Activated CD4-positive, alpha-beta memory T cell treated with anti-CD3 and anti-CD28 coated beads for 36 hours (primary cell): ENCODE data around the gene CCL22. TPM values are rescaled to one million over a fixed set of nuclear protein-coding genes. Genes with fewer than 3 reads are reported as not detected.
"Not testable (repeated sequence)": the region's sequence is repeated elsewhere in the genome, so short reads cannot be mapped to it uniquely, and the experiment has no call there.

Source experiments
- CTCF ChIA-PET: fragments of 350-600 bp; sonication (Branson Sonifier 250); formaldehyde crosslinking; loops from one replicate; lab custom pipeline; 2021; ENCODE audit warnings: antibody characterized with exemption, inconsistent platforms; lab: Charles Lee
- POLR2A ChIA-PET: fragments of 350-600 bp; sonication (Branson Sonifier 250); formaldehyde crosslinking; loops from one replicate; lab custom pipeline; 2021; ENCODE audit warnings: antibody characterized with exemption; lab: Charles Lee
- DNase-seq: peaks from one replicate; pipeline ENCODE4 v3.0.0-alpha.2; 2020
- H3K27ac Mint-ChIP-seq: one replicate; pipeline ENCODE4 v1.8.0; 2021; ENCODE audit warnings: mixed read lengths
- H3K27me3 Mint-ChIP-seq: one replicate; pipeline ENCODE4 v1.8.0; 2021; ENCODE audit warnings: mixed read lengths
- H3K36me3 Mint-ChIP-seq: one replicate; pipeline ENCODE4 v1.8.0; 2021; ENCODE audit warnings: mixed read lengths
- H3K4me1 Mint-ChIP-seq: one replicate; pipeline ENCODE4 v1.8.0; 2021; ENCODE audit warnings: low read depth, mixed read lengths
- H3K4me3 Mint-ChIP-seq: one replicate; pipeline ENCODE4 v1.8.0; 2021; ENCODE audit warnings: mild to moderate bottlenecking, mixed read lengths
- H3K9me3 Mint-ChIP-seq: one replicate; pipeline ENCODE4 v1.8.0; 2021; ENCODE audit warnings: mixed read lengths
- intact Hi-C: fragments of 100-400 bp; cut with micrococcal nuclease; formaldehyde crosslinking; loops from one replicate; pipeline ENCODE4 v1.15.1; 2023
- total RNA-seq, 2 experiments: library from RNA; stranded (reverse); gene quantifications; one replicate each; pipeline ENCODE4 v1.2.3, GENCODE V29; 2021

The CCL22 gene
- total RNA-seq, 2 experiments from 2014 or later, result 1.5 to 1.7 TPM

GRCh38 chr16:57367116-57367752 lies 8.7 kb downstream of the CCL22 start:
- no peak overlapping the region for H3K4me3 Mint-ChIP-seq
- H3K36me3 Mint-ChIP-seq, result no peaks in the 10 kb centered on the region
- CTCF ChIA-PET, result no interaction called here
- DNase-seq, result no peak
- peaks cover 6% of the 10 kb centered on the region for H3K27me3 Mint-ChIP-seq
- intact Hi-C loops, result no loop called here
- no peaks in the 10 kb centered on the region for H3K4me1 Mint-ChIP-seq
- no peaks in the 10 kb centered on the region for H3K9me3 Mint-ChIP-seq
- no peak overlapping the region for H3K27ac Mint-ChIP-seq
- POLR2A ChIA-PET, result no interaction called here

GRCh38 chr16:57371494-57372371 lies 13.2 kb downstream of the CCL22 start:
- ChIA-PET POLR2A (no interaction called here), CTCF (interaction anchor here (1.4 kb wide), 1 partner anchor 45 kb away, joined by 5 read pairs; no protein-coding TSS in a partner anchor)
- no peak for DNase-seq
- Mint-ChIP-seq H3K36me3 (no peaks in the 10 kb centered on the region), H3K4me3 (no peak overlapping the region), H3K27ac (no peak overlapping the region), H3K9me3 (no peaks in the 10 kb centered on the region), H3K27me3 (peaks cover 10% of the 10 kb centered on the region), H3K4me1 (peaks cover 4% of the 10 kb centered on the region)
- intact Hi-C loops, result no loop called here

DNA sequence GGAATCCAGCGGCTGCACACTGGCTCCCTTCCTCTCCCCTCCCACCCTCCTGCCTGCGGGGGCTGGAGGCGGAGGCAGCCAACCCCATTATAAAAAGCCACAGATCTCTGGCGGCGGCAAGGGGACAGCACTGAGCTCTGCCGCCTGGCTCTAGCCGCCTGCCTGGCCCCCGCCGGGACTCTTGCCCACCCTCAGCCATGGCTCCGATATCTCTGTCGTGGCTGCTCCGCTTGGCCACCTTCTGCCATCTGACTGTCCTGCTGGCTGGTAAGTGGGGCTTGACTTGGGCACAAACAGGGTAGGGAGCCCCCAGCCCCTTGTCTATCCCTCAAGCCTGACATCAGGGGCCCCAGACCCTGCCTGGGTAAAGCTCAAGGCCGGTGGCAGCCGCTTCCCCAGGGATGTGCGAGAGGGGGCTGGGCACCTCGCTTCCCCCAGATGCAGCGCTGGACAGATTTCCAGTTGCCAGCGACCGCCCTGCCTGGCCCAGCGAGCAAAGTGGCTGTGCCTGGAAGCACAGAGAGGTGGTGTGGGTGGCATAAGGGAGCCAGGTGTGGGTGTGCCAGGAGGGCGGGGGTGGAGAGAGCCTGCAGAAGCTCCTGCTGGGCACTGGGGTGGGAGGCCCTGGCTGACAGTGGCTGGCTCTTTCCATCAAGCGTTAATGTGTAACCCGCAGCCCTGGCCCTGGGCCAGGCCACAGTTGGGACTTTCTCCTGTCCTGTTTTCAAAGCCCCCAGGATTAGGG lies 14.0 kb downstream of the CCL22 start, which contains the start of gene CX3CL1:
CX3CL1 (plus strand) TSS at position 119 of the 745 bp plus-strand sequence; CDS start at position 198, 79 bp downstream.
- H3K27ac Mint-ChIP-seq, result no peak within 1 kb of the TSS
- H3K4me1 Mint-ChIP-seq, result peaks cover 9% of the 10 kb centered on the region
- no peak for DNase-seq
- H3K36me3 Mint-ChIP-seq, result no peaks in the 10 kb centered on the region
- no peak within 1 kb of the TSS for H3K4me3 Mint-ChIP-seq
- intact Hi-C loops, result no loop called here
- H3K27me3 Mint-ChIP-seq, result peaks cover 5% of the 10 kb centered on the region
- POLR2A ChIA-PET, result no interaction called here
- H3K9me3 Mint-ChIP-seq, result no peaks in the 10 kb centered on the region
- CTCF ChIA-PET, result interaction anchor here (1.4 kb wide), 1 partner anchor 44 kb away, joined by 5 read pairs; no protein-coding TSS in a partner anchor

DNA sequence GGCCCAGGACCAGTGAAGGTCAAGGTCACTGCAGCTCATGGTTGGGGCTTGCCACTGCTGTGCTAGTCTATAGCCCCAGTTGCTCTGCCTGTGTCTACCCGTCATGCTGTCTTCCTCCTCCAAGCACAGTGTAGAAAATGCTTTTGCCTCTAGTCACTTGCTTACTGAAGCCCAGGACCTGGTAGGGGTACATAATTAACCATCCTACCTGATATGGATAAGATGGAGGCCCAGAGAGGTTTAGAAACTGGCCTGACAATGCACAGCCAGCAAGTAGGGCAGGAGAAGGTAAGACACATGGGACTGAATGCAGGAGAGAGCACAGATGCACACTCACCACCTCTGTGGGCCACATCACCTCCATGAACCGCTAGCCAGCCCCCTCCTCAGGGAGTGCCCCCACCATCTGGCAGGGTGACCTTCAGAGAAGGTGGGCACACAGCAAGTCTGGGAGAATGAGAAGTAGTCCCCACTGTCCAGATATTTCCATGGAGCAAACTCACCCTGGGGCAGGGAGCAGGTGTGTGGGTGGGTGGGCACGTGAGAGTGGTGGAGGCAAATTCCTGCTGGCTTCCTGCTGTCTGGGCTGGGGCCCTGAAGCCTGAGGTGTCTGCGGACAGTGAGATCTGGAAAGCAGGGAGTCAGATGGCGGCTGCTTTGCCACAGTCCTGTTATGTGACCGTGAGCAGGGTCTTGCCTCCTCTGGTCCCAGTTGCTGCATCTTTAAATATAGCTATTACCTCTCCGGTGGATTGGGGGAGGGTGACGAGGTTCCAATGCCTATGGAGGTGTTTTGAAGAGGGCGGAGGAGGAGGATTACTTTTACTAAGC lies 14.7 kb downstream of the CCL22 start:
- ChIA-PET CTCF (interaction anchor here (0.6 to 1.4 kb wide), 2 partner anchors 44 to 71 kb away, joined by 3 to 5 read pairs; no protein-coding TSS in a partner anchor), POLR2A (no interaction called here)
- no peak for DNase-seq
- intact Hi-C loops, result no loop called here
- no peaks in the 10 kb centered on the region for H3K9me3 Mint-ChIP-seq
- peaks cover 5% of the 10 kb centered on the region for H3K27me3 Mint-ChIP-seq
- H3K27ac Mint-ChIP-seq, result no peak overlapping the region
- H3K4me3 Mint-ChIP-seq, result no peak overlapping the region
- H3K36me3 Mint-ChIP-seq, result no peaks in the 10 kb centered on the region
- peaks cover 14% of the 10 kb centered on the region for H3K4me1 Mint-ChIP-seq

- Mint-ChIP-seq H3K27me3 (peaks cover 3% of the 10 kb centered on the region), H3K36me3 (no peaks in the 10 kb centered on the region), H3K4me3 (no peak overlapping the region), H3K27ac (no peak overlapping the region), H3K4me1 (peaks cover 14% of the 10 kb centered on the region), H3K9me3 (no peaks in the 10 kb centered on the region)
- CTCF ChIA-PET, result no interaction called here
- intact Hi-C loops, result no loop called here
- DNase-seq, result peak; percentile 34
- POLR2A ChIA-PET, result no interaction called here
Observed at GRCh38 chr16:57374067-57374534, 15.5 kb downstream of the CCL22 start.

- POLR2A ChIA-PET, H3K27me3 Mint-ChIP-seq, CTCF ChIA-PET, H3K9me3 Mint-ChIP-seq, H3K36me3 Mint-ChIP-seq, DNase-seq, H3K4me3 Mint-ChIP-seq, intact Hi-C loops, H3K27ac Mint-ChIP-seq: not testable (repeated sequence)
- peaks cover 14% of the 10 kb centered on the region for H3K4me1 Mint-ChIP-seq
Observed at GRCh38 chr16:57374925-57375465, 16.4 kb downstream of the CCL22 start.

- H3K9me3 Mint-ChIP-seq, result no peaks in the 10 kb centered on the region
- peaks cover 3% of the 10 kb centered on the region for H3K27me3 Mint-ChIP-seq
- DNase-seq, result no peak
- H3K4me3 Mint-ChIP-seq, result no peak overlapping the region
- ChIA-PET CTCF (interaction anchor here (0.9 kb wide), 1 partner anchor 15 kb away, joined by 3 read pairs; no protein-coding TSS in a partner anchor), POLR2A (no interaction called here)
- no peak overlapping the region for H3K27ac Mint-ChIP-seq
- H3K4me1 Mint-ChIP-seq, result peaks cover 14% of the 10 kb centered on the region
- intact Hi-C loops, result no loop called here
- no peaks in the 10 kb centered on the region for H3K36me3 Mint-ChIP-seq
Observed at GRCh38 chr16:57376313-57376818, 17.8 kb downstream of the CCL22 start.

DNA sequence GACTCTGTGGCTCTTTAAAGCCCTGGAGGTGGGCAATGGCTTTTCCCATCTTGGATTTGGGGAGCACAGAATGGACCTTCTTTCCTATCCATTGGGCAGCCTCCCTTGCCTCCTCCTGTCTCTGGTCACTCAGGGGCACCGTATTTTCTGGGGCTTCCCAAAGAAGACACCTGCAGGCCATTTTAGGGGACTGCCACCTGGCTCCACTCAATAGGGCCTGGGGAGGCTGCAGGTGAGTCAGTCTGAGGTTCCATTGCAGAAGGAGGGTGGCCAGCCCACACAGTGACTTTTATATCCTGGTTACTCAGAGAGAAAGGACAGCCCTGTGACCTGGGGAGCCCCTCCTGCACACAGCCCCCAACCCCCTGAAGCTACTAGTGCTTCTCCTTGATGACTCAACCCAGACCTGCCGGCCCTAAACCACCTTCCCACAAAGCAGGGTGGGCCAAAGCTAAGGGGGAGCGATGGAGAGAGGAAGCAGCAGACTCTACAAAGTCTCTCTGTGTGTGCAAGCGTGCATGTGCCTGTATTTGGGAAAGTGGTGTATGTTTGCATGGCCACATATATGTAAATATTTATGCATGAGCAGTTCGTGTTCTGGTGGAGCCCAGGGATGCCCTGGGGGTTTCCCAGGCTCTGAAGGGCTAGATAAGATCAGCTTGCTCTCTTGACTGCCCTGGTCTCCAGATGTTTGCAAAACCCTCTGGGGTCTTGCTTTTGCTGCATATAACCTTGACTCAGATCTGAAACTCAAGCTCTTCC lies 18.7 kb downstream of the CCL22 start:
- no peaks in the 10 kb centered on the region for H3K36me3 Mint-ChIP-seq
- DNase-seq, result peak; percentile 70
- peaks cover 3% of the 10 kb centered on the region for H3K27me3 Mint-ChIP-seq
- H3K9me3 Mint-ChIP-seq, result no peaks in the 10 kb centered on the region
- peak overlapping the region; percentile 51 for H3K27ac Mint-ChIP-seq
- ChIA-PET CTCF (interaction anchor here (1.3 kb wide), 1 partner anchor 41 kb away, joined by 7 read pairs; no protein-coding TSS in a partner anchor), POLR2A (interaction anchor here (0.7 kb wide), 1 partner anchor 11 kb away, joined by 3 read pairs; no protein-coding TSS in a partner anchor)
- intact Hi-C loops, result loop anchor here (1.0 kb wide), 1 partner anchor 77 kb away; no protein-coding TSS in a partner anchor
- H3K4me1 Mint-ChIP-seq, result peaks cover 14% of the 10 kb centered on the region
- no peak overlapping the region for H3K4me3 Mint-ChIP-seq

DNA sequence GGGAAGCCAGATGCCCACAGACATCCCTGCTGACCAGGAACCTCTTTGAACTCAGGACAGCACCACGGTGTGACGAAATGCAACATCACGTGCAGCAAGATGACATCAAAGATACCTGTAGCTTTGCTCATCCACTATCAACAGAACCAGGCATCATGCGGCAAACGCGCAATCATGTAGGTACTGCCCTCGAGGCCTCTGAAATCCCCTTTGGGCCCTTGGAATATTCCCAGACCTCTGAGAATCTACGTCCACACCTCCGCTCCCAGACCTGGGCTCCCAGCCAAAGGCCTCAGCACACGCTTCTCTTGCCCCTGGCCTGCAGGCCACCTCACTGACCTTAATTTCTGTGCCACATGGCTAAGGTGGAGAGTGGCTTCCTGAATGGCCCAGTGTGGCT lies 21.0 kb downstream of the CCL22 start:
- no peaks in the 10 kb centered on the region for H3K36me3 Mint-ChIP-seq
- H3K27me3 Mint-ChIP-seq, result no peaks in the 10 kb centered on the region
- DNase-seq, result no peak
- intact Hi-C loops, result no loop called here
- no peak overlapping the region for H3K27ac Mint-ChIP-seq
- ChIA-PET POLR2A (no interaction called here), CTCF (no interaction called here)
- peaks cover 14% of the 10 kb centered on the region for H3K4me1 Mint-ChIP-seq
- H3K9me3 Mint-ChIP-seq, result no peaks in the 10 kb centered on the region
- no peak overlapping the region for H3K4me3 Mint-ChIP-seq

- H3K4me3 Mint-ChIP-seq, result no peak overlapping the region
- peaks cover 14% of the 10 kb centered on the region for H3K4me1 Mint-ChIP-seq
- DNase-seq, result no peak
- no peaks in the 10 kb centered on the region for H3K9me3 Mint-ChIP-seq
- no peaks in the 10 kb centered on the region for H3K27me3 Mint-ChIP-seq
- intact Hi-C loops, result no loop called here
- no peak overlapping the region for H3K27ac Mint-ChIP-seq
- ChIA-PET POLR2A (no interaction called here), CTCF (no interaction called here)
- H3K36me3 Mint-ChIP-seq, result no peaks in the 10 kb centered on the region
Observed at GRCh38 chr16:57380671-57381462, 22.3 kb downstream of the CCL22 start.
